Retinal pigment epithelial cell (primary cell): ENCODE data around the gene RDH5.

ENCODE experiments used
- DNase-seq: peaks from one replicate; pipeline ENCODE4 v3.0.0-alpha.2; 2010; ENCODE audit warnings: low read depth
- H3K4me3 ChIP-seq: 2 replicates; pipeline ENCODE4 v1.5.1; 2011; ENCODE audit warnings: mild to moderate bottlenecking, low read length, control low read depth, moderate library complexity
- CTCF ChIP-seq: conservative IDR thresholded peaks from 2 replicates; pipeline ENCODE4 v1.5.1; 2011; ENCODE audit warnings: low read depth, low read length, control low read depth, inconsistent platforms

Gene RDH5

GRCh38 chr12:55681142-55682077 is 38.8 kb upstream of the RDH5 start:
- TF ChIP-seq CTCF: peak; percentile 67
- DNase-seq: peak; percentile 55
- H3K4me3 ChIP-seq: peak overlapping the region; percentile 44

DNA sequence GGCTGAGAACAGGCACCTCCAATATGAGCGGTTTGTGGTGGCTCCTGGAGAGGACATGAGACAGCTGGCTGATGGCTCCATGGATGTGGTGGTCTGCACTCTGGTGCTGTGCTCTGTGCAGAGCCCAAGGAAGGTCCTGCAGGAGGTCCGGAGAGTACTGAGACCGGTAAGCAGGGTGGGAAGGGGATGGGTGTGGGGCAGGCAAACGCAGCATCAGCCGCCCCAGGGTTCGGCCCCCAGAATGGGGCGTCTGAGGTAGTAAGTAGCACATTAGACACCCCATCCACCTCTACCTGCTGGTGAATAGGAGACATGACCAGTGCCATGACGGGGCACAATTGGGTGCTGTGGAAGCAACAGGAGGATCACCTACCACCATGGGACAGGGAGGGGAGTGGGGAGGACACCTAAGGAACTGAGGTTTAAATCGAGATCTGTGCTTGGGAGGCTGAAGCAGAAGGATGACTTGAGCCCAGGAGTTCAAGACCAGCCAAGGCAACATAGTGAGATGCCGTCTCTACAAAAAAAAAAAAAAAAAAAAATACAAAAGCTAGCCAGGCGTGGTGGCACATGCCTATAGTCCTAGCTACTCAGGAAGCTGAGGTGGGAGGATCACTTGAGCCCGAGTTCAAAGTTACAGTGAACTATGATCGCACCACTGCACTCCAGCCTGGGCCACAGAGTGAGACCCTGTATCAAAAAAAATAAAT is 38.0 kb upstream of the RDH5 start:
- peak overlapping the region; percentile 44 for H3K4me3 ChIP-seq
- no peak for DNase-seq
- no peak for TF ChIP-seq CTCF

- TF ChIP-seq CTCF: no peak
- no peak for DNase-seq
- no peak overlapping the region for H3K4me3 ChIP-seq
These were observed 36.5 kb upstream of the RDH5 start for GRCh38 chr12:55683676-55684075.

GRCh38 chr12:55684761-55685370 is 35.3 kb upstream of the RDH5 start:
- H3K4me3 ChIP-seq: no peak overlapping the region
- no peak for DNase-seq
- no peak for TF ChIP-seq CTCF

- H3K4me3 ChIP-seq: no peak overlapping the region
- DNase-seq: no peak
- TF ChIP-seq CTCF: no peak
These were observed 34.5 kb upstream of the RDH5 start for GRCh38 chr12:55685671-55686070.

DNA sequence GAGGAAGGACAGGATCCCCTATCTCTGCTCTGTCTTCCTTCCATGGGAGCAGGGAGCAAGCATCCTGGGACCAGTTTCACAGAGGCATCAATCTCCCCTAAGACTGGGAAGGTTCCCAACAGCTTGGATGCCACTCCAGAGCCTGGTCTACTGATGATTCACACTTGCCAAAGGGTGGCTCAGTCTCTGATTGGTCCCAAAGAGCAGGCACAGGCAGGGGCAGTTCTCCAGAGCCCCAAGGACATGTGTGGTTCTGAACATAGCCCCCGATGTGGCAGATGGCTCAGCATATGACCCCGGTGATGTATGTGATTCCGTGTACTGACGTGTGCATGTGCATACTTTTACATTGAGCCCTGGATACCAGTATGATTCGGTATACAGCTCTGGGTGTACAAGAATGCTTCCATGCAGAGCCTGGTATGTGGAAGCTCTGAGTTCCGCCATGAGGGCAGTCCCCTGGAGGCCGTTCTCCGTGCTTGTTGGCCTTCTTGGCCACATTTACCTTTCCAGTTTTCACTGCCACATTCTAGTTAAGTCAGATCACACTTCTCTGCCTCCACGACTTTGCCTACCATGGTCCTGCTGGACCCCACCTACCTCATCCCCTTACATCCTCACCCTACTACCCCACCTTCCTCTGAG is 33.7 kb upstream of the RDH5 start:
- no peak for DNase-seq
- no peak overlapping the region for H3K4me3 ChIP-seq
- no peak for TF ChIP-seq CTCF
